ENCODE results near the gene GET3. TPM values are rescaled to one million over a fixed set of nuclear protein-coding genes. Genes with fewer than 3 reads are reported as not detected.

GET3 gene
- total and polyA plus RNA-seq, 2 of the 13 experiments (the other 11 are each of a cell fraction or from before 2014, with no cell fraction given): 57.7 to 59.4 TPM

- TF ChIP-seq ZBTB21 (CRISPR knock-in tag; IDR thresholded peaks at IDR 0.05) (no peak), HES4 (CRISPR knock-in tag; IDR thresholded peaks at IDR 0.05; ENCODE audit: borderline replicate concordance) (peak; percentile 73; the same call in 1 of the 2 replicates), HNF1B (CRISPR knock-in tag; IDR thresholded peaks at IDR 0.05) (no peak), KDM3A (CRISPR knock-in tag; IDR thresholded peaks at IDR 0.05; ENCODE audit: low read depth) (no peak), ZNF660 (CRISPR knock-in tag; IDR thresholded peaks at IDR 0.05; ENCODE audit: borderline replicate concordance, low read depth) (no peak), ZNF619 (CRISPR knock-in tag; IDR thresholded peaks at IDR 0.05) (no peak), SP4 (CRISPR knock-in tag; IDR thresholded peaks at IDR 0.05) (no peak; the same call in 1 of the 2 replicates), NR1H2 (CRISPR knock-in tag; IDR thresholded peaks at IDR 0.05; ENCODE audit: borderline replicate concordance, low read depth) (no peak), YEATS2 (CRISPR knock-in tag; IDR thresholded peaks at IDR 0.05; ENCODE audit: borderline replicate concordance) (no peak), ZNF335 (CRISPR knock-in tag; IDR thresholded peaks at IDR 0.05) (no peak), ZNF496 (CRISPR knock-in tag; IDR thresholded peaks at IDR 0.05; ENCODE audit: insufficient replicate concordance) (no peak), NPAS2 (CRISPR knock-in tag; IDR thresholded peaks at IDR 0.05; ENCODE audit: borderline replicate concordance) (no peak), REL (CRISPR knock-in tag; conservative IDR thresholded peaks at IDR 0.05) (no peak), ZFP41 (CRISPR knock-in tag; IDR thresholded peaks at IDR 0.05; ENCODE audit: borderline replicate concordance) (no peak), ZNF276 (CRISPR knock-in tag; IDR thresholded peaks at IDR 0.05; ENCODE audit: low read depth) (no peak), ZMYM2 (CRISPR knock-in tag; IDR thresholded peaks at IDR 0.05) (0 out of 2 replicates have a peak, but pooled peaks have one; percentile 34), ARID2 (CRISPR knock-in tag; IDR thresholded peaks at IDR 0.05; ENCODE audit: borderline replicate concordance) (no peak), NCOA2 (CRISPR knock-in tag; IDR thresholded peaks at IDR 0.05) (no peak), ZNF772 (CRISPR knock-in tag; IDR thresholded peaks at IDR 0.05) (0 out of 2 replicates have a peak, but pooled peaks have one; percentile 48)
- TF ChIP-seq, protein P1, sequence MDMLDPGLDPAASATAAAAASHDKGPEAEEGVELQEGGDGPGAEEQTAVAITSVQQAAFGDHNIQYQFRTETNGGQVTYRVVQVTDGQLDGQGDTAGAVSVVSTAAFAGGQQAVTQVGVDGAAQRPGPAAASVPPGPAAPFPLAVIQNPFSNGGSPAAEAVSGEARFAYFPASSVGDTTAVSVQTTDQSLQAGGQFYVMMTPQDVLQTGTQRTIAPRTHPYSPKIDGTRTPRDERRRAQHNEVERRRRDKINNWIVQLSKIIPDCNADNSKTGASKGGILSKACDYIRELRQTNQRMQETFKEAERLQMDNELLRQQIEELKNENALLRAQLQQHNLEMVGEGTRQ (IDR thresholded peaks at IDR 0.05; ENCODE audit: low read depth, low read length): no peak
- TF ChIP-seq, protein P1 (CRISPR knock-in tag; IDR thresholded peaks at IDR 0.05; ENCODE audit: borderline replicate concordance): no peak
- TF ChIP-seq, protein P2, sequence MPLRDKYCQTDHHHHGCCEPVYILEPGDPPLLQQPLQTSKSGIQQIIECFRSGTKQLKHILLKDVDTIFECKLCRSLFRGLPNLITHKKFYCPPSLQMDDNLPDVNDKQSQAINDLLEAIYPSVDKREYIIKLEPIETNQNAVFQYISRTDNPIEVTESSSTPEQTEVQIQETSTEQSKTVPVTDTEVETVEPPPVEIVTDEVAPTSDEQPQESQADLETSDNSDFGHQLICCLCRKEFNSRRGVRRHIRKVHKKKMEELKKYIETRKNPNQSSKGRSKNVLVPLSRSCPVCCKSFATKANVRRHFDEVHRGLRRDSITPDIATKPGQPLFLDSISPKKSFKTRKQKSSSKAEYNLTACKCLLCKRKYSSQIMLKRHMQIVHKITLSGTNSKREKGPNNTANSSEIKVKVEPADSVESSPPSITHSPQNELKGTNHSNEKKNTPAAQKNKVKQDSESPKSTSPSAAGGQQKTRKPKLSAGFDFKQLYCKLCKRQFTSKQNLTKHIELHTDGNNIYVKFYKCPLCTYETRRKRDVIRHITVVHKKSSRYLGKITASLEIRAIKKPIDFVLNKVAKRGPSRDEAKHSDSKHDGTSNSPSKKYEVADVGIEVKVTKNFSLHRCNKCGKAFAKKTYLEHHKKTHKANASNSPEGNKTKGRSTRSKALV (CRISPR knock-in tag; IDR thresholded peaks at IDR 0.05): no peak
Measured at GRCh38 chr19:12782424-12783290, 45.4 kb downstream of the GET3 start (continued).

Data from HepG2 (cell line).